Right lobe of liver (tissue), 6 donors: ENCODE measurements around the gene NCSTN. TPM values are rescaled to one million over a fixed set of nuclear protein-coding genes. Genes with fewer than 3 reads are reported as not detected.

Experiments used
- ATAC-seq, 4 donors: fragments of 200-7000 bp; cut with Tn5 transposase; one replicate each; pipeline ENCODE4 v1.9.1; 2020; ENCODE audit warnings: mild to moderate bottlenecking in 4 of 4, moderate library complexity in 4 of 4
- DNase-seq, 3 donors: peaks; one replicate each; pipeline ENCODE4 v3.0.0-alpha.2; 2020
- H3K27ac ChIP-seq, 3 donors: fragments of 200-600 bp; one replicate each; pipeline ENCODE4 v1.8.0; 2022
- H3K27me3 ChIP-seq, 2 donors: fragments of 200-600 bp; one replicate each; pipeline ENCODE4 v1.8.0; 2022
- H3K36me3 ChIP-seq, 4 donors: fragments of 200-600 bp; sonication (generic) in 1 of 4; one replicate each; pipeline versions ENCODE4 v1.5.1 to v1.8.0; 2017 to 2022; ENCODE audit warnings: control low read depth in 1 of 4
- H3K4me1 ChIP-seq, 4 donors: fragments of 200-600 bp; sonication (generic) in 1 of 4; one replicate each; pipeline versions ENCODE4 v1.5.1 to v1.8.0; 2017 to 2022; ENCODE audit warnings: control low read depth in 1 of 4
- H3K4me3 ChIP-seq, 3 donors: fragments of 200-600 bp; one replicate each; pipeline ENCODE4 v1.8.0; 2022
- H3K9me3 ChIP-seq, 4 donors: fragments of 200-600 bp; sonication (generic) in 1 of 4; one replicate each; pipeline versions ENCODE4 v1.5.1 to v1.8.0; 2017 to 2022; ENCODE audit warnings: control low read depth in 1 of 4
- CTCF ChIP-seq, 4 donors: fragments of 200-600 bp in 3 of 4; fragments of 450-650 bp in 1 of 4; IDR thresholded peaks; one replicate each; pipeline versions ENCODE4 v1.5.1 to v1.8.0; 2016 to 2022; ENCODE audit warnings: antibody characterized with exemption in 4 of 4, mild to moderate bottlenecking in 2 of 4
- POLR2A ChIP-seq: fragments of 450-650 bp; IDR thresholded peaks from one replicate; pipeline ENCODE4 v1.6.1; 2017; ENCODE audit warnings: antibody characterized with exemption, mild to moderate bottlenecking
- WGBS: methylation state at CpG from one replicate; pipeline ENCODE4 v1.1.6; 2018; ENCODE audit warnings: low coverage, low lambda C conversion rate; ENCODE audit not compliant: insufficient coverage; ENCODE audit errors: missing lambda C conversion rate; 5-methylcytosine and 5-hydroxymethylcytosine counted together
- intact Hi-C, 2 donors: fragments of 100-400 bp; cut with DNase I; formaldehyde crosslinking; loops; one replicate each; pipeline versions ENCODE4 v1.11.2 to v1.14.1; 2022
- total RNA-seq, 6 experiments: library from RNA; depleted of rRNA in 2 of 6; stranded (reverse); fragments of >200 nt in 2 of 6; fragmentation: NEBNext Ultra II Directional in 3 of 6; extraction: Animal tissue kit (Norgen Biotek cat#: 25700) in 3 of 6; gene quantifications; one replicate each; pipeline versions ENCODE4 v1.1.0 to v1.2.4, GENCODE V29; 2016 to 2023
- donor health status: DM: no; HTN: yes; CAD: no.
- donor health status: DM: no; HTN: no; CAD: no.
- donor health status: DM: no; HTN: no; CAD: no.
- donor health status: DM: no; HTN: yes; CAD: no.
- donor health status: DM: no; HTN: yes; CAD: no.

The NCSTN gene
- total RNA-seq, 6 experiments from 2014 or later = 31.1 to 45.7 (median 39.0) TPM

- intact Hi-C loops = no loop called here
- ATAC-seq (no peak), DNase-seq (no peak)
- Histone ChIP-seq H3K27ac (no peak overlapping the region), H3K4me3 (no peak overlapping the region), H3K4me1 (no peaks in the 10 kb centered on the region), H3K27me3 (no peaks in the 10 kb centered on the region), H3K9me3 (no peaks in the 10 kb centered on the region), H3K36me3 (peaks cover 0 to 71% (median 26%) of the 10 kb centered on the region in 4 donors)
- WGBS = 96% methylated on average over 6 of the region's 6 CpGs
- TF ChIP-seq POLR2A (no peak), CTCF (IDR thresholded peaks at IDR 0.05) (no peak)
Measured at GRCh38 chr1:160322831-160323230, 20.4 kb upstream of the NCSTN start.

GRCh38 chr1:160325252-160325651, 17.9 kb upstream of the NCSTN start:
- no peak overlapping the region for H3K27ac ChIP-seq
- H3K4me3 ChIP-seq = no peak overlapping the region
- WGBS = 94% methylated on average over 4 of the region's 4 CpGs
- no peak for DNase-seq
- intact Hi-C loops = no loop called here
- no peaks in the 10 kb centered on the region for H3K4me1 ChIP-seq
- no peaks in the 10 kb centered on the region for H3K9me3 ChIP-seq
- TF ChIP-seq POLR2A (no peak), CTCF (IDR thresholded peaks at IDR 0.05) (no peak)
- no peak for ATAC-seq
- H3K27me3 ChIP-seq = no peaks in the 10 kb centered on the region
- peaks cover 3 to 77% (median 35%) of the 10 kb centered on the region in 4 donors for H3K36me3 ChIP-seq

GRCh38 chr1:160326418-160326817, 16.8 kb upstream of the NCSTN start:
- Histone ChIP-seq H3K9me3 (no peaks in the 10 kb centered on the region), H3K4me1 (no peaks in the 10 kb centered on the region), H3K27me3 (no peaks in the 10 kb centered on the region), H3K27ac (no peak overlapping the region), H3K36me3 (peaks cover 3 to 89% (median 41%) of the 10 kb centered on the region in 4 donors), H3K4me3 (no peak overlapping the region)
- intact Hi-C loops = no loop called here
- TF ChIP-seq POLR2A = no peak
- TF ChIP-seq CTCF (IDR thresholded peaks at IDR 0.05) = no peak
- DNase-seq (no peak), ATAC-seq (no peak)
- 73% methylated on average over 5 of the region's 5 CpGs for WGBS

GRCh38 chr1:160328184-160328583, 15.0 kb upstream of the NCSTN start:
- intact Hi-C loops = no loop called here
- Histone ChIP-seq H3K27ac (no peak overlapping the region), H3K27me3 (no peaks in the 10 kb centered on the region), H3K4me1 (no peaks in the 10 kb centered on the region), H3K4me3 (no peak overlapping the region), H3K9me3 (no peaks in the 10 kb centered on the region), H3K36me3 (peaks cover 3 to 99% (median 50%) of the 10 kb centered on the region in 4 donors)
- no peak for ATAC-seq
- TF ChIP-seq CTCF (IDR thresholded peaks at IDR 0.05) (no peak), POLR2A (no peak)
- no peak for DNase-seq
- 82% methylated on average over 8 of the region's 8 CpGs for WGBS

- Histone ChIP-seq H3K9me3 (no peaks in the 10 kb centered on the region), H3K36me3 (peaks cover 3 to 99% (median 58%) of the 10 kb centered on the region in 4 donors)
- intact Hi-C loops = no loop called here
Measured at GRCh38 chr1:160330119-160330518, 13.1 kb upstream of the NCSTN start.

More at GRCh38 chr1:160330119-160330518, 13.1 kb upstream of the NCSTN start:
- DNase-seq = no peak
- no peak for TF ChIP-seq CTCF (IDR thresholded peaks at IDR 0.05)
- TF ChIP-seq POLR2A = no peak
- no peaks in the 10 kb centered on the region for H3K4me1 ChIP-seq
- ATAC-seq = no peak
- no peaks in the 10 kb centered on the region for H3K27me3 ChIP-seq
- no peak overlapping the region for H3K27ac ChIP-seq
- H3K4me3 ChIP-seq = no peak overlapping the region
